HAP-1 (cell line): Measurements from ENCODE around the gene ZNF764.

Experiments used
- DNase-seq, 2 experiments: peaks; one replicate each; pipeline ENCODE4 v3.0.0-alpha.2; 2016 to 2020; ENCODE audit warnings: low spot score in 2 of 2
- H3K27me3 ChIP-seq: fragments of 250-450 bp; sonication (Bioruptor Pico); 2 replicates; pipeline ENCODE4 v1.5.1; 2020; ENCODE audit warnings: low read depth, mild to moderate bottlenecking, moderate library complexity
- H3K36me3 ChIP-seq: fragments of 250-450 bp; sonication (Bioruptor Pico); replicated peaks from 2 replicates; pipeline ENCODE4 v1.5.1; 2020; ENCODE audit warnings: mild to moderate bottlenecking
- H3K4me1 ChIP-seq: fragments of 250-450 bp; sonication (Bioruptor Pico); 2 replicates; pipeline ENCODE4 v1.5.1; 2020; ENCODE audit warnings: mild to moderate bottlenecking
- H3K4me3 ChIP-seq: fragments of 250-450 bp; sonication (Bioruptor Pico); 2 replicates; pipeline ENCODE4 v1.5.1; 2020; ENCODE audit warnings: mild to moderate bottlenecking, moderate library complexity
- H3K9me3 ChIP-seq: fragments of 250-450 bp; sonication (Bioruptor Pico); 2 replicates; pipeline ENCODE4 v1.5.1; 2020; ENCODE audit warnings: mild to moderate bottlenecking, moderate library complexity
- in situ Hi-C: fragments of 300-500 bp; cut with MboI; formaldehyde crosslinking; loops from 3 replicates; pipeline ENCODE4 v1.14.3; 2020; ENCODE audit warnings: low sequenced_read_pairs, inconsistent platforms, mixed read lengths

The ZNF764 gene

GRCh38 chr16:30585400-30586191 is 27.4 kb upstream of the ZNF764 start, which contains the start of gene ZNF785:
TSS of gene ZNF785 (minus strand) at chr16:30585697. CDS start at chr16:30585611, 86 bp downstream.
- no peaks in the 10 kb centered on the region for H3K27me3 ChIP-seq
- no peaks in the 10 kb centered on the region for H3K36me3 ChIP-seq
- in situ Hi-C loops = no loop called here
- H3K9me3 ChIP-seq = no peaks in the 10 kb centered on the region
- H3K4me1 ChIP-seq = no peaks in the 10 kb centered on the region
- DNase-seq = no peak
- no peak within 1 kb of the TSS for H3K4me3 ChIP-seq

- in situ Hi-C loops = no loop called here
- Histone ChIP-seq H3K9me3 (no peaks in the 10 kb centered on the region), H3K4me3 (no peak overlapping the region), H3K4me1 (no peaks in the 10 kb centered on the region), H3K36me3 (no peaks in the 10 kb centered on the region), H3K27me3 (no peaks in the 10 kb centered on the region)
- no peak for DNase-seq
These were observed 26.8 kb upstream of the ZNF764 start for GRCh38 chr16:30585022-30585399.

GRCh38 chr16:30582611-30583340 is 24.6 kb upstream of the ZNF764 start:
- Histone ChIP-seq H3K27me3 (no peaks in the 10 kb centered on the region), H3K36me3 (no peaks in the 10 kb centered on the region), H3K4me3 (no peak overlapping the region), H3K9me3 (no peaks in the 10 kb centered on the region), H3K4me1 (no peaks in the 10 kb centered on the region)
- no peak for DNase-seq
- in situ Hi-C loops = no loop called here

- Histone ChIP-seq H3K36me3 (no peaks in the 10 kb centered on the region), H3K4me1 (no peaks in the 10 kb centered on the region), H3K27me3 (no peaks in the 10 kb centered on the region), H3K9me3 (no peaks in the 10 kb centered on the region), H3K4me3 (no peak overlapping the region)
- no peak for DNase-seq
- in situ Hi-C loops = no loop called here
These were observed 23.3 kb upstream of the ZNF764 start for GRCh38 chr16:30581457-30581856.

- no peak for DNase-seq
- H3K9me3 ChIP-seq = no peaks in the 10 kb centered on the region
- H3K4me1 ChIP-seq = peaks cover 14% of the 10 kb centered on the region
- H3K36me3 ChIP-seq = no peaks in the 10 kb centered on the region
- no peak overlapping the region for H3K4me3 ChIP-seq
- in situ Hi-C loops = loop anchor here (10.0 kb wide), 1 partner anchor 140 kb away; the partner anchor contains the start of gene DCTPP1
- H3K27me3 ChIP-seq = no peaks in the 10 kb centered on the region
These were observed 16.5 kb upstream of the ZNF764 start for GRCh38 chr16:30574678-30575077.

GRCh38 chr16:30571445-30572322 is 13.5 kb upstream of the ZNF764 start, which contains the start of gene ZNF688:
TSS of gene ZNF688 (minus strand) at chr16:30571714. CDS start at chr16:30571629, 85 bp downstream.
- peak; percentile 98 to 99 for DNase-seq
- Histone ChIP-seq H3K4me3 (peak within 1 kb of the TSS; percentile 61), H3K27me3 (no peaks in the 10 kb centered on the region), H3K9me3 (no peaks in the 10 kb centered on the region), H3K36me3 (no peaks in the 10 kb centered on the region), H3K4me1 (peaks cover 14% of the 10 kb centered on the region)
- in situ Hi-C loops = loop anchor here (10.0 kb wide), 1 partner anchor 137 kb away; the partner anchor contains the start of gene DCTPP1

- H3K9me3 ChIP-seq = no peaks in the 10 kb centered on the region
- no peaks in the 10 kb centered on the region for H3K27me3 ChIP-seq
- peaks cover 14% of the 10 kb centered on the region for H3K4me1 ChIP-seq
- in situ Hi-C loops = loop anchor here (10.0 kb wide), 1 partner anchor 136 kb away; the partner anchor contains the start of gene DCTPP1
- DNase-seq = peak in 1 of 2 experiments; percentile 42
- peak overlapping the region; percentile 61 for H3K4me3 ChIP-seq
- no peaks in the 10 kb centered on the region for H3K36me3 ChIP-seq
These were observed 12.7 kb upstream of the ZNF764 start for GRCh38 chr16:30570636-30571444.

GRCh38 chr16:30569746-30570635 is 11.8 kb upstream of the ZNF764 start:
- Histone ChIP-seq H3K36me3 (no peaks in the 10 kb centered on the region), H3K4me1 (peaks cover 14% of the 10 kb centered on the region), H3K4me3 (no peak overlapping the region), H3K9me3 (no peaks in the 10 kb centered on the region), H3K27me3 (no peaks in the 10 kb centered on the region)
- DNase-seq = no peak
- in situ Hi-C loops = loop anchor here (10.0 kb wide), 1 partner anchor 135 kb away; the partner anchor contains the start of gene DCTPP1

GRCh38 chr16:30569281-30569680 is 11.1 kb upstream of the ZNF764 start:
- DNase-seq = no peak
- H3K36me3 ChIP-seq = no peaks in the 10 kb centered on the region
- in situ Hi-C loops = no loop called here
- no peaks in the 10 kb centered on the region for H3K27me3 ChIP-seq
- H3K4me3 ChIP-seq = no peak overlapping the region
- H3K9me3 ChIP-seq = no peaks in the 10 kb centered on the region
- H3K4me1 ChIP-seq = peaks cover 14% of the 10 kb centered on the region

- Histone ChIP-seq H3K4me3 (no peak overlapping the region), H3K9me3 (no peaks in the 10 kb centered on the region), H3K36me3 (no peaks in the 10 kb centered on the region), H3K4me1 (peaks cover 9% of the 10 kb centered on the region), H3K27me3 (no peaks in the 10 kb centered on the region)
- in situ Hi-C loops = no loop called here
- no peak for DNase-seq
These were observed 9.9 kb upstream of the ZNF764 start for GRCh38 chr16:30567991-30568638.

- no peak for DNase-seq
- Histone ChIP-seq H3K4me3 (no peak overlapping the region), H3K9me3 (no peaks in the 10 kb centered on the region), H3K4me1 (peaks cover 4% of the 10 kb centered on the region), H3K27me3 (no peaks in the 10 kb centered on the region), H3K36me3 (no peaks in the 10 kb centered on the region)
- in situ Hi-C loops = no loop called here
These were observed 9.2 kb upstream of the ZNF764 start for GRCh38 chr16:30567160-30567990.
